HG02943 (cell line): ENCODE data around the gene LILRB2.
"Not testable (repeated sequence)": the region's sequence is repeated elsewhere in the genome, so short reads cannot be mapped to it uniquely, and the experiment has no call there.

ENCODE experiments used
- ATAC-seq: cut with Tn5 transposase; IDR thresholded peaks from one replicate; pipeline ENCODE4 v1.9.1; 2021; ENCODE audit warnings: mild to moderate bottlenecking, low read depth, moderate library complexity; ENCODE audit not compliant: unreplicated experiment

Gene LILRB2

GRCh38 chr19:54245936-54246335, 35.0 kb downstream of the LILRB2 start:
- ATAC-seq = no peak

DNA sequence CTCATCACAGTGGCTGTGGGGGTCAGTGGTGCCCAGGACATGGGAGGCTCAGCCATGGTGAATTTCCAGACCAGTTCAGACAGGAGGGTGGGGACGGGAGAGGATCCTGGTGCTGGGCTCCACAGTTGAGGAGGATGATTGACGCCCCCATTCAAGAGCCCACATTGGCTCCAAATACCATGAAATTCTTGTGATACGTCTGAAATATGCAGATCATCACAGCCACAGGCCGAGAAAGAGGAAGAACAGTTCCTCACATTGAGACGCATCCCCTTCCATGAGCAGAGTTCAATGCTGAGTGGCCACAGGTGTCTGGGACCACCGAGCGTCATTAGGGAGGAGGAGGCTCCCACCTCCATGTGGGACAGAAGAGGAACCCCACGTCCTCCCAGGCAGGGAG, 37.1 kb downstream of the LILRB2 start:
- not testable (repeated sequence) for ATAC-seq

DNA sequence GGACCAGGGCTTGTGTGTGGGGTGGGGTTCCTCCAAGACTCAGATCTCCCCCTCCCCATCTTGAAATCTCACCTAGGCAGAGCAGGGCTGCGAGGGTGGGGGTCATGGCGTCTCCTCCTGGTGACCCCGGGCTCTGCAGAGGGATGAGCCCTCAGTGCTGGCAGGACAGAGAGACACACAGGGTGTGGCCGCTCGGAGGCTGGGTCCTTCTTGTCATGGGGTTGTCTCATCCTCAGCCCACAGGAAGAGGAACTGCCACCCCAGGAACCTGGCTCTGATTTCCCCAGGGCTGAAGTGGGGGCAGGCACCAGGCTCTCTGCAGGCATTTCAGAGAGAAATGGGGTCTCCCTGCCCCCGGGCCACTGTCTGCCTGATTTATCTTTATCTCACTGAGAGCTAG, 38.3 kb downstream of the LILRB2 start, which contains the start of gene LILRA6:
Gene LILRA6, minus strand, starts transcription at position 145 of the 400 bp plus-strand sequence.
- ATAC-seq = not testable (repeated sequence)

GRCh38 chr19:54242234-54242633, 38.7 kb downstream of the LILRB2 start:
- ATAC-seq = not testable (repeated sequence)

GRCh38 chr19:54240372-54241336, 40.3 kb downstream of the LILRB2 start:
- ATAC-seq = not testable (repeated sequence)

DNA sequence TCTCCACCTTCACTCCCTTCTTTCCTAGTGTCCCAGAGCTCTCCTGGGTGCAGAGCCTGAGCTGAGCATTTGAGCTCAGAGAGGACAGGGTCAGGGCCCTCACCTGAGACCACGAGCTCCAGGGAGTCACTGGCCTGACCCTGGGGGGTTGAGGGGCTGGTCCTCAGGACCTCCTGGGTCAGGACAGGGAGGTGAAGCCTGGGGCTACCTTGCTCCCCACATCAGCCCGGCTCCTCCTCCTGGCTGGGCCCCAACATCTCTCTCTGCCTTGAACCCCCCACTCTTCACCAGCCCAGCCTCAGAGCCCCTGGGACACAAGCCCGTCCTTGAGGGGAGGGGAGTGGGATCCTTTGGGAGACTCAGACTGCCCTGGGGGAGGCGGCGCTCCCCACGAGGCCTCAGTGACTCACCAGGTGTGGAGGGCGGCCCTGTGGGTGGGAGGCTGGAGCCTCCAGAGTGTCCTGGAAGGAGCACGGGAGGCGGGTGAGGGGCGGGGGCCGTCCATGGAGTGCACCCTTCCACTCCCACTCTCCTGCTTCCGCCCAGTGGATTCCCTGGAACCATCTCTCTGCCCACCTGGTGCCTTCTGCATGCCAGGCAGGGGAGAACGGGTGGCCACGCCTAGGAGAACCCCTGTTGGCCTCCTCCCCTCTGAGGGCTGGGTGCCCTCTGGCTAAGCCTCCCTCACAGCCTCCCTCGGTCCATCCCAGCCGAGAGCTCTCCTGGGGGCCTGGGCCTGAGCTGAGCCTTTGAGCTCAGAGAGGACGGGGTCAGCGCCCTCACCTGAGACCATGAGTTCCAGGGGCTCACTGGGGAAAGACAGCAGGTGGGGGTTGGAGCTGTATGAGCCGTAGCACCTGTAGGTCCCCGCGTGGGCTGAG, 41.2 kb downstream of the LILRB2 start:
- ATAC-seq = not testable (repeated sequence)

DNA sequence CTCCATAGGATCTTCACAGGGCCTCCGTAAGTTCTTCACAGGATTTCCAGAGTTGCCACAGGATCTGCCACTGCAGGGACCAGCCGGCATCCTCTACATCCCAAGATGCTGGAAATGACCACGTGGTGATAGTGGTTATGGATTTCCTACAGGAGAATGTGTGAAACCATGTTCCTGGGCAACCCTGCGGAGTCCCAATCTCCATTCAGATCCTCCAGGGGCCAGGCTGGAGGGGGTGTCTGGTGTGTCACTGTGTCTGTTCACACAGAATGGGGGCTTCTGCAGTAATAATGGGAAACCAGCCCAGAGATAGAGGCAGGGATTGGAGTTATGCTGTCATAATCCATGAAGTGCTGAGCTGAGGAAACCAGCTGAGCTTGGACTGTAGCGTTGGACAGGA, 47.0 kb downstream of the LILRB2 start:
- ATAC-seq = no peak

- ATAC-seq = no peak
Observed at GRCh38 chr19:54231077-54231931, 49.6 kb downstream of the LILRB2 start.

GRCh38 chr19:54230031-54230430, 50.9 kb downstream of the LILRB2 start:
- no peak for ATAC-seq

GRCh38 chr19:54229146-54229545, 51.8 kb downstream of the LILRB2 start:
- ATAC-seq = no peak

GRCh38 chr19:54224619-54225018, 56.3 kb downstream of the LILRB2 start:
- not testable (repeated sequence) for ATAC-seq

DNA sequence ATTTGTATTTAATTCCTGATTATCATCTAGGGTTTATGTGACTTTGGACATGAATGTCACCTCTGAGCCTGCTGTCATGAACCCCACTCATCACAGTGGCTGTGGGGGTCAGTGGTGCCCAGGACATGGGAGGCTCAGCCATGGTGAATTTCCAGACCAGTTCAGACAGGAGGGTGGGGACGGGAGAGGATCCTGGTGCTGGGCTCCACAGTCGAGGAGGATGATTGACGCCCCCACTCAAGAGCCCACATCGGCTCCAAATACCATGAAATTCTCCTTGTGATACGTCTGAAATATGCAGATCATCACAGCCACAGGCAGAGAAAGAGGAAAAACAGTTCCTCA, 57.0 kb downstream of the LILRB2 start:
- ATAC-seq = not testable (repeated sequence)
